Muscle layer of colon (tissue), 2 donors: ENCODE measurements around the gene CC2D1A.

ENCODE experiments used
- H3K27ac ChIP-seq: one replicate; pipeline ENCODE4 v1.7.0; 2013; ENCODE audit warnings: low read depth, mild to moderate bottlenecking, low read length, moderate library complexity
- H3K27me3 ChIP-seq, 2 donors: one replicate each; pipeline ENCODE4 v1.7.0; 2013; ENCODE audit warnings: low read length in 2 of 2, mild to moderate bottlenecking in 2 of 2; ENCODE audit not compliant: insufficient read depth in 2 of 2, control insufficient read depth in 1 of 2
- H3K36me3 ChIP-seq: one replicate; pipeline ENCODE4 v1.7.0; 2013; ENCODE audit warnings: mild to moderate bottlenecking, low read length; ENCODE audit not compliant: insufficient read depth
- H3K4me1 ChIP-seq: one replicate; pipeline ENCODE4 v1.7.0; 2013; ENCODE audit warnings: mild to moderate bottlenecking, low read length; ENCODE audit not compliant: insufficient read depth
- H3K4me3 ChIP-seq, 2 donors: one replicate each; pipeline ENCODE4 v1.7.0; 2013; ENCODE audit warnings: low read length in 2 of 2, low read depth in 1 of 2, mild to moderate bottlenecking in 1 of 2, moderate library complexity in 1 of 2
- H3K9ac ChIP-seq: one replicate; pipeline ENCODE4 v1.7.0; 2013; ENCODE audit warnings: low read length
- H3K9me3 ChIP-seq: one replicate; pipeline ENCODE4 v1.7.0; 2013; ENCODE audit warnings: mild to moderate bottlenecking, low read length
- donor health status: abdominal sarcoma.
- donor health status: Adenocarcinoma of cecum.

CC2D1A gene

GRCh38 chr19:13905634-13906520 is at the start of gene CC2D1A, which contains the start of gene BRME1:
Gene CC2D1A, plus strand, starts transcription at chr19:13906201. Its CDS starts 241 bp downstream, at chr19:13906442.
Gene BRME1, minus strand, starts transcription at chr19:13906117. Its CDS starts 1,225 bp downstream, at chr19:13904892.
- Histone ChIP-seq H3K9ac (peak within 1 kb of the TSS; percentile 41), H3K27me3 (no peaks in the 10 kb centered on the region), H3K27ac (peak within 1 kb of the TSS; percentile 72), H3K4me1 (peaks cover 7% of the 10 kb centered on the region), H3K9me3 (no peaks in the 10 kb centered on the region), H3K4me3 (peak within 1 kb of the TSS; percentile 80 to 86), H3K36me3 (no peaks in the 10 kb centered on the region)

GRCh38 chr19:13856497-13856896 is 49.5 kb upstream of the CC2D1A start:
- H3K4me3 ChIP-seq: no peak overlapping the region
- no peaks in the 10 kb centered on the region for H3K27me3 ChIP-seq
- no peak overlapping the region for H3K27ac ChIP-seq
- H3K9ac ChIP-seq: no peak overlapping the region
- H3K4me1 ChIP-seq: peaks cover 9% of the 10 kb centered on the region
- no peaks in the 10 kb centered on the region for H3K36me3 ChIP-seq
- no peaks in the 10 kb centered on the region for H3K9me3 ChIP-seq

- Histone ChIP-seq H3K9me3 (no peaks in the 10 kb centered on the region), H3K4me1 (peaks cover 12% of the 10 kb centered on the region), H3K27ac (no peak overlapping the region), H3K36me3 (no peaks in the 10 kb centered on the region), H3K4me3 (no peak overlapping the region), H3K27me3 (no peaks in the 10 kb centered on the region), H3K9ac (no peak overlapping the region)
Measured at GRCh38 chr19:13859361-13859880, 46.6 kb upstream of the CC2D1A start.

- peak overlapping the region; percentile 96 for H3K27ac ChIP-seq
- H3K4me1 ChIP-seq: peaks cover 12% of the 10 kb centered on the region
- H3K9me3 ChIP-seq: no peaks in the 10 kb centered on the region
- H3K4me3 ChIP-seq: no peak overlapping the region
- H3K9ac ChIP-seq: peak overlapping the region; percentile 78
- no peaks in the 10 kb centered on the region for H3K36me3 ChIP-seq
- H3K27me3 ChIP-seq: no peaks in the 10 kb centered on the region
Measured at GRCh38 chr19:13860679-13861391, 45.2 kb upstream of the CC2D1A start.

DNA sequence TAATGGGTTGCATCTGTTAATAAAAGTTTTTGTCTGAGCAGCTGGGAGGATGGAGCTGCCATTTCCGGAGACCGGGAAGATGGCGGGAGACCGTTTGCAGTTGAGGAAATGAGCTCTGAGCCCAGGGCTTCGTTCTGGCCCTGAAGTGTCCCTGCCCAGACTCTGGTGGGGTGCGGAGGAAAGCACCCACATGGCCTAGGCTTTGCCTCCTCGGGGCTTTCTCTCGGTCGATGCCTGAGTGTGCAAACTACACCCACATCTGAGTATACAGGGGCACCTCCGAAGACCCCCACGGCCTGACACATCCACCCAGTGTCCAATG is 44.6 kb upstream of the CC2D1A start:
- Histone ChIP-seq H3K27me3 (no peaks in the 10 kb centered on the region), H3K4me3 (peak overlapping the region; percentile 50 to 64), H3K36me3 (no peaks in the 10 kb centered on the region)

GRCh38 chr19:13861714-13862531 is 44.1 kb upstream of the CC2D1A start:
- H3K27ac ChIP-seq: peak overlapping the region; percentile 96
- H3K4me3 ChIP-seq: peak overlapping the region; percentile 50 to 64
- H3K27me3 ChIP-seq: no peaks in the 10 kb centered on the region
- peaks cover 17% of the 10 kb centered on the region for H3K4me1 ChIP-seq
- H3K36me3 ChIP-seq: no peaks in the 10 kb centered on the region
- H3K9me3 ChIP-seq: no peaks in the 10 kb centered on the region
- H3K9ac ChIP-seq: peak overlapping the region; percentile 78

More for the DNA sequence above, 44.6 kb upstream of the CC2D1A start:
- Histone ChIP-seq H3K4me1 (peaks cover 15% of the 10 kb centered on the region), H3K27ac (peak overlapping the region; percentile 96), H3K9ac (peak overlapping the region; percentile 78), H3K9me3 (no peaks in the 10 kb centered on the region)

GRCh38 chr19:13864046-13864666 is 41.8 kb upstream of the CC2D1A start:
- H3K9me3 ChIP-seq: no peaks in the 10 kb centered on the region
- no peak overlapping the region for H3K9ac ChIP-seq
- H3K4me3 ChIP-seq: no peak overlapping the region
- no peaks in the 10 kb centered on the region for H3K27me3 ChIP-seq
- H3K27ac ChIP-seq: no peak overlapping the region
- H3K4me1 ChIP-seq: peaks cover 17% of the 10 kb centered on the region
- no peaks in the 10 kb centered on the region for H3K36me3 ChIP-seq

DNA sequence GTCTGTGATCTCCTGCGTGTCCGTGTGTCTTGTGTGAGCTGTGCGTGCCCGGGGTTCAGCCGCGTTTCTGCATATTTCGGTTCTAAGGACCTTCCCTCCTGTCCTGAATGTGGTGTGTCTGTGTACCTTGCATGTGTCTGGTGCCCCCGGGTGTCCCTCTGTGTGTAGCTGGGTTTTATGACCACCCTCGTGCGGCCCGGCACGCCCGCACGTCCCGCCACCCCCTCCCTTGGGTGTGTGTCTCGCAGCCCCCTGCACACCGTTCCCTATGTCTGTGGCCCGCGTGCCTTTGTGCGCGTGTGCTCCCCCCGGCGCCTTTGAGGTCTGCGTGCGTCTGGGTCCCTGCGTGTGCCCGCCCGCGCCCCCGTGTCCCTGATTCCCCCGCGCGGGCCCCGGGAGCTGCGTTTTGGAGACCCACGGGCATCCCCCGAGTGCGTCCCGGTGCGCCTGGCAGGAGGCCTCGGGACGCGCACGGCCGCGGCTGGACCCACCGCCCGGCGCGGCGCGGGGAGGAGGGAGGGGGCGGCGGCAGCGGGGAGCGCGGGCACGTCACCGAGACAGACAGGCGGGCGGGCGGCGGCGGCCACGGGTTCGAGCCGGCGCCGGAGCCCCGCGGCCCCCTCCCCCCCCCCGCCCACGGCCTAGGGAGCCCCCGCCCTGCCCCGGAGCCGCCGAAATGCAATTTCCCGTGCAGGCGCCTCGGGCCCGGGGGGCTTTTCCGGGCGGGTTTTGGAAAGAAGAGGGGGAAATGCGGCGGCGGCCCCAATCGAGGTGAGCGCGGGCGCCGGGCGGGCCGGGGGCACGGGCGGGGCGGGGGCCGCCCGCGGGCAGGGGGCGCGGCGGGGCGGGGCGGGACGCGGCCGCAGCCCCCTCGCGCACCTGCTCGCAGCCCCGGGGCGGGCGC is 41.1 kb upstream of the CC2D1A start:
- no peak overlapping the region for H3K4me3 ChIP-seq
- no peaks in the 10 kb centered on the region for H3K27me3 ChIP-seq
- H3K27ac ChIP-seq: no peak overlapping the region
- H3K9me3 ChIP-seq: no peaks in the 10 kb centered on the region
- H3K36me3 ChIP-seq: no peaks in the 10 kb centered on the region
- H3K9ac ChIP-seq: no peak overlapping the region
- H3K4me1 ChIP-seq: peaks cover 17% of the 10 kb centered on the region

GRCh38 chr19:13865571-13866462 is 40.2 kb upstream of the CC2D1A start:
- peak overlapping the region; percentile 50 to 54 for H3K4me3 ChIP-seq
- H3K4me1 ChIP-seq: peaks cover 17% of the 10 kb centered on the region
- no peaks in the 10 kb centered on the region for H3K9me3 ChIP-seq
- H3K36me3 ChIP-seq: no peaks in the 10 kb centered on the region
- H3K27ac ChIP-seq: peak overlapping the region; percentile 78
- peak overlapping the region; percentile 45 for H3K9ac ChIP-seq
- no peaks in the 10 kb centered on the region for H3K27me3 ChIP-seq
